GM12801 (cell line): ENCODE data around the gene SLC13A4.

Source experiments
- TF ChIP-seq, protein P1 (sequence below): IDR thresholded peaks from one replicate; pipeline ENCODE4 v1.5.1; 2011; ENCODE audit warnings: control low read depth; ENCODE audit not compliant: insufficient read length; ENCODE audit errors: extremely low read depth

SLC13A4 gene

DNA sequence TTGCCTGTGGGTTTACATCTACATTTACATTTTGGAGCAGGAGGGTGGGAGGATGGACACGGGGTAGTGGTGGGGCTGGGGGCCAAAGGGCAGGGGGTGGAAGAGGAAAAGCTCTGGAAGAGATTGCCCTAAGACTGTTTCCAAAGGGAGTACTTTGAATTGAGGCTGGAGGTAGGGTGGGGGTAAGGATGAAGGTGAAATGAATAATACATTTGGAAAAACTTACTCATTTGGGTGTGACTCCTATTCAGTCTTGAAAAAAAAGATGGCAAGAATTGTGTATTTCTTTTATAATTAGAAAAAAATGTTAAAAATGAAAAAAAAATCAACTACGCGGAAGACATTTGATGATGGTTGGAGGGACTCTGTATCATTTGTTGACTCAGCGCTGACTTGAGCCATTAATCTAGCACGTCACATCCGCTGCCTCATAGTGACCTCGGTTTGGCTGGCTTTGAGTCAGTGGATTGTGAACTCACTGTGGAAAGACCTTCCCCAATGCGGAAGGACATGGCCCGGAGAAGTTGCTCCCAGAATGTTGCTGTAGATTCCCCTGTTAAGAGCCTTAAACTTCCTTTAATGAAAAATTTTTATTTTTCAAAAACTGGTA, 17.8 kb upstream of the SLC13A4 start:
- TF ChIP-seq, protein P1, sequence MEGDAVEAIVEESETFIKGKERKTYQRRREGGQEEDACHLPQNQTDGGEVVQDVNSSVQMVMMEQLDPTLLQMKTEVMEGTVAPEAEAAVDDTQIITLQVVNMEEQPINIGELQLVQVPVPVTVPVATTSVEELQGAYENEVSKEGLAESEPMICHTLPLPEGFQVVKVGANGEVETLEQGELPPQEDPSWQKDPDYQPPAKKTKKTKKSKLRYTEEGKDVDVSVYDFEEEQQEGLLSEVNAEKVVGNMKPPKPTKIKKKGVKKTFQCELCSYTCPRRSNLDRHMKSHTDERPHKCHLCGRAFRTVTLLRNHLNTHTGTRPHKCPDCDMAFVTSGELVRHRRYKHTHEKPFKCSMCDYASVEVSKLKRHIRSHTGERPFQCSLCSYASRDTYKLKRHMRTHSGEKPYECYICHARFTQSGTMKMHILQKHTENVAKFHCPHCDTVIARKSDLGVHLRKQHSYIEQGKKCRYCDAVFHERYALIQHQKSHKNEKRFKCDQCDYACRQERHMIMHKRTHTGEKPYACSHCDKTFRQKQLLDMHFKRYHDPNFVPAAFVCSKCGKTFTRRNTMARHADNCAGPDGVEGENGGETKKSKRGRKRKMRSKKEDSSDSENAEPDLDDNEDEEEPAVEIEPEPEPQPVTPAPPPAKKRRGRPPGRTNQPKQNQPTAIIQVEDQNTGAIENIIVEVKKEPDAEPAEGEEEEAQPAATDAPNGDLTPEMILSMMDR = no peak

DNA sequence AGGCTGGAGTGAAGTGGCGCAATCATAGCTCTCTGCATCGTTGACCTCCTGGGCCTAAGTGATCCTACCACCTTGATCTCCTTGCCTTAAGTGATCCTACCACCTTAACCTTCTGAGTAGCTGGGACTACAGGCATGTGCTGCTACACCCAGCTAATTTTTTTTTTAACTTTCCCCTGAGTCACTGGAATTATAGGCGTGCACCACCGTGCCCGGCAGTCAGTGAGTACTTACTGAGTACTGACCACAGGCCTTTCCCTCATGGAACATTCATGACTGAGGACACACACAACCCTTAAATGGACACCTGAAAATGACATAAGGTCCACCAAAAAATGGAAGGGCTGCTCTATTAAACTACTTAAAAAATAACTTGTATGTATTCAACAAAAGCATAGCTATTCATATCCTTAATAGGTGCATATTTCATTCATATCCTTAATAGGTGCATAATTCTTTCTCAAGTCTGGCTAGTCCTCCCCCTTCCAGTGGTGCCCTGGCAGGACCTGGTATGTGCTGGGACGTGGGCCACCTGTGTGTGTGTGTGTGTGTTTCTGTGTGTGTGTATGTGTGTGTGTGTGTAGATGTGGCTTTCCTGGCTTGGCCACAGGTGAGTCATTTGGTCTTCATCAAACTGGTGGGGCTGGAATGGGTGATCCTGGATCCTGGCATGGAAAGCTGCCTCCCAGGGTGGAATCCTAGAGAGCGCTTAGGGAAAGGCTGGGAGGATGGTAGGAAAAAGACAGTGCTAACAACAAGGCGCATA, 17.1 kb upstream of the SLC13A4 start:
- TF ChIP-seq, protein P1 = no peak

DNA sequence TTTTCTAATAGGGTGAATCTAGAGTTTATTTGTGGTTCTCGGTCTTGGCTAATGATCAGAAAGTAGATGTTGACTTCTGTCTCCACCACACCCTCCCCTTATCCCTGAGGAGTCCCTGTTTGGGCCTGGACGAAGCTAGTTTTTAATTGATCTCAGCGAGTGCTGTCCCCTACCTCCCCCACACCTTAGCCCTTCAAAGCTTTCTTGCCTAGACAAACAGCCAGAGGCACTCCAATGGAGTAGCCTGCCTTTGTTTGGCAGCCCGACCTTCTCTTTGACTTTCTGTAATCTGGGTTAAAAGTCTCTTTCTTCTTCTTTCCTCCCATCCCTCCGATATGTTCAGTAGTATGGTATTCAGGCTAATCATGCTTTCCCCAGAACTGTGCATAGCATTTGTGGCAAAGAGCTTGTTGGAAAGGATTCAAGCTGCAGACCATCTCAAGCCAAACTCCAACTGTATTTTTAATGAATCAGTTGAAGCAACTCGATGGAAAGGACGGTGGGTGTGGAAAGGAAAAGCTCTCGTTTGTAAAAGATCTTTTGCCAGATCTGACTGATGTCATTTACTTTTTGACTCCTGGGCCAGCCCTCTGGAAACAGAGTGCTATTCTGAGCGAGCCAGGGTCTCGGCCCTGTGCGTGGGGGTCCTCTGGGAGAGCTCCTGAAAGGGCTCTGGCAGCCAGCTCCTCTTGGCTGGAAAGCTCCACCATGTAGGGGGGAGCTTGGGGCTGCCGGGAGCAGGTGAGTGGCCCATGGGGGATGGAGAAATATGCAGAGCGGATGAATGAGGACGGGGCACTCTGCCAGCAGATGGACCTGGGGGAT, 16.1 kb upstream of the SLC13A4 start:
- TF ChIP-seq, protein P1 = no peak

DNA sequence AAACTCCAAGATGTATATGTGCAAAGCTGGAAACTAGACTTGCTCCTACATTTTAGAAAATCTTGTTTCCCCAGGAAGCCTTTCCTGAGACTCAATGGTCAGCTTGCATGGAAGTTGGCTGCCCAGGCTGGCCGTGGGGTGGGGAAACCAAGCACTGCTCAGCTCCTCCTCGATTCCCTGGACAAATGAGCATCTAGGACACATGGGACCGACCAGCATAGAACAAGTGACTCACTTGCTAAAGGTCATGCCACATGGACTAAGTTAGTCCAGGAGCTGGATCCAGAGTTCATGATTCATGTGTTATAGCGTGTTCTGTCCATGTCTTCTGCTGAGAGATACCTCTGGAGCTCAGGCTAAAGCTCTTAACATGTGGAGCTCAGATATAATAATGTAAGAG, 14.4 kb upstream of the SLC13A4 start:
- TF ChIP-seq, protein P1 = no peak

DNA sequence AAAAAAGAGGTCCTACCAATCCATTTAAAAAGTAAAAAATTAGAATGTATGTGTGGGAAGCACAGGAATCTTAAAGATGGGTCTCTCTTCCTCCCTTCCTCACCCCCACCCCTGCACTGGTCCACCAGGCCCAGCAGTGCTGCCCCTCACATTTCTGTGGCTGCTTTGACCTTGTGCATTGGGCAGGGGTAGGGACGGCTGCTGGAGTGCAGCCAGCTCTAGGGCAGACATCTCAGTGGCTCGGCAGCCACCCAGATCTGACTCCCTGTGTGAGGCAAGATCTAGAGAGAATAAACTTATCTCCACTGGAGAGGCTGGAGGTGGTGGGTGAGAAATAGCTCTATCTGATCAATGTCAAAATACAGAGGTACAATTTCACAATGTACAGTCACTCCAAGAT, 13.9 kb upstream of the SLC13A4 start:
- TF ChIP-seq, protein P1 = no peak

DNA sequence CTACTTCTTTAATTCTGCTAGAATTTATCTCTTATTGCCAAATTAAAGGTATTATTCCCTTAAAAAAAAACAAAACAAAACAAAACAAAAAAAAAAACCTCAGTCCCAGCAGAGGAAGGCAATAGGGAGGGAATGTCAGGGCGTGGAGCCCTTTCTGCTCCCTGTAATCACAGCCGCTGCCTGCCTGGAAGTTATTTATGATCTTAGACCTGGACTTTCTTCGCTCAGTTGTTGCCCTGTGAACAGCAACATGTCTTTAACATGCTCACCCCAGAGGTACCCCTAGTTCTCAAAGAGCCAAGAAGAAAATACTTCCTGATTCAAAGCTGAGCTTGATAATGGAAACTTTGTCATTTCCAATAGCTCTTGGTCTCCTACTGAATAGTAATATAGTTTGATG, 12.9 kb upstream of the SLC13A4 start:
- TF ChIP-seq, protein P1 = no peak

DNA sequence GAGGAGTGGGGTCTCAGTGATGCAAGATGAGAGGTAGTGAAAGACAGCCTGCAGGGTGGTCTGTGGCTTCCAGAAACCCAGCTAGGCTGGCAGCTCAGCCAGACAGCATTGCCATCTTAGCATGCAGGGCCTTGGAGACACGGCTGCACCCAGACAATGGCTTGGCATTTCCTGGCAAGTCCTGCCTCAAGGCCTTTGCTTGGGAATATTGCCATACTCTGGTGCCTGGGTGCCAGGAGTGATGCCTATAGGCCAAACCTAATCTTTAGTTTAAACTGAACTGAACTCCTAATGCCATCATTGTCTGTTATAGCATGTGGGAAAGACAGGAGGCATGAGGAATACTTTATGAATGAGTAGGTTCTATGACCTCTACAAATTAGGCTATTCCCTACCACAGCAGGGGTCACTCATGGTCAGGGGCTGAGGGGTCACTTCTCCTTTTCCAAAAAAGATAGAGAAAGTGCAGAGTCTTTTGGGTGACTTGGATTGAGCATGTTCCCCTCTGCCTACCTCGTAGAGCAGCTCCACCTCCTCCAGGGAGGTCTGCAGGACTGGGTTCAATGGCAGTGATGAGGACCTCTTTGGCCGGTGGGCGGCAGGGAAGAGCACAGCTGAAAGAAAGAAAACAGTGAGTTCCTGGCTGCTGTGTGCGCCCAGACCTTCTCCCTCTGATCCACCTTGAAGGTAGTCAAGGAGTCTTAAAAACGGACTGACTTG, 8.8 kb upstream of the SLC13A4 start:
- TF ChIP-seq, protein P1 = no peak
